ENCODE measurements around the gene TRIP10.

- no peak for TF ChIP-seq CTCF (IDR thresholded peaks at IDR 0.05)
- no peak for TF ChIP-seq POLR2AphosphoS5 (IDR thresholded peaks at IDR 0.05)
- TF ChIP-seq POLR2A (IDR thresholded peaks at IDR 0.05), result no peak
These were observed 13.0 kb downstream of the TRIP10 start for GRCh38 chr19:6752256-6753177.
